IMR-90 (cell line): ENCODE data around the gene CCK. TPM values are rescaled to one million over a fixed set of nuclear protein-coding genes. Genes with fewer than 3 reads are reported as not detected.

Experiments used
- ATAC-seq: fragments of 200-7000 bp; cut with Tn5 transposase; 2 replicates; pipeline ENCODE4 v1.9.1; 2020; ENCODE audit warnings: low read depth, mild to moderate bottlenecking, moderate library complexity
- BruUV-seq: library from RNA; stranded (reverse); fragments of 400-500 nt; replicated peaks from 2 replicates; lab custom pipeline; 2021; lab: Mats Ljungman, UMichigan
- CTCF ChIA-PET: fragments of 300-600 bp; formaldehyde crosslinking; extraction: SDS; loops from one replicate; lab custom pipeline; 2021; ENCODE audit warnings: antibody characterized with exemption; lab: Yijun Ruan, JAX
- POLR2A ChIA-PET: fragments of 300-600 bp; sonication (Branson Sonifier 250); formaldehyde crosslinking; loops from one replicate; lab custom pipeline; 2022; ENCODE audit warnings: antibody characterized with exemption; ENCODE audit not compliant: unreplicated experiment; lab: Charles Lee
- DNase-seq: peaks from one replicate; pipeline ENCODE4 v3.0.0; 2013
- H2AFZ ChIP-seq: replicated peaks from 2 replicates; pipeline ENCODE3; 2013; ENCODE audit warnings: low read length, mild to moderate bottlenecking; ENCODE audit not compliant: poor library complexity
- H2AK5ac ChIP-seq: 2 replicates; pipeline ENCODE4 v1.6.1; 2013; ENCODE audit warnings: low read depth, low read length, inconsistent platforms
- H2AK9ac ChIP-seq: replicated peaks from 2 replicates; pipeline ENCODE3; 2013; ENCODE audit warnings: mild to moderate bottlenecking, low read depth, low read length, moderate library complexity; ENCODE audit not compliant: poor library complexity
- H2BK120ac ChIP-seq: 2 replicates; pipeline ENCODE4 v1.6.1; 2013; ENCODE audit warnings: low read depth, low read length, inconsistent platforms
- H2BK15ac ChIP-seq: 3 replicates; pipeline ENCODE4 v1.6.1; 2013; ENCODE audit warnings: low read depth, low read length, inconsistent platforms
- H2BK20ac ChIP-seq: 2 replicates; pipeline ENCODE4 v1.6.1; 2013; ENCODE audit warnings: low read depth, mild to moderate bottlenecking, inconsistent platforms, low read length, moderate library complexity
- H2BK5ac ChIP-seq: 2 replicates; pipeline ENCODE4 v1.6.1; 2013; ENCODE audit warnings: mild to moderate bottlenecking, low read depth, low read length, inconsistent platforms; ENCODE audit not compliant: poor library complexity, severe bottlenecking
- H3K14ac ChIP-seq: replicated peaks from 2 replicates; pipeline ENCODE4 v1.6.1; 2013; ENCODE audit warnings: low read depth, low read length, inconsistent platforms
- H3K18ac ChIP-seq: 2 replicates; pipeline ENCODE4 v1.6.1; 2013; ENCODE audit warnings: low read depth, low read length, control low read depth
- H3K23ac ChIP-seq: 2 replicates; pipeline ENCODE4 v1.6.1; 2013; ENCODE audit warnings: low read depth, low read length, inconsistent platforms
- H3K27ac ChIP-seq: 2 replicates; pipeline ENCODE4 v1.5.1; 2013; ENCODE audit warnings: mild to moderate bottlenecking, control low read depth, low read length; ENCODE audit not compliant: insufficient read depth
- H3K27me3 ChIP-seq: 2 replicates; pipeline ENCODE4 v1.6.1; 2013; ENCODE audit warnings: low read length; ENCODE audit not compliant: control insufficient read depth, insufficient read depth
- H3K36me3 ChIP-seq: 2 replicates; pipeline ENCODE4 v1.6.1; 2013; ENCODE audit warnings: low read length, mixed read lengths; ENCODE audit not compliant: control insufficient read depth, insufficient read depth
- H3K4ac ChIP-seq: 2 replicates; pipeline ENCODE4 v1.6.1; 2013; ENCODE audit warnings: low read depth, low read length, inconsistent platforms
- H3K4me1 ChIP-seq: 2 replicates; pipeline ENCODE4 v1.6.1; 2013; ENCODE audit warnings: low read length, mixed read lengths; ENCODE audit not compliant: control insufficient read depth, insufficient read depth
- H3K4me2 ChIP-seq: 2 replicates; pipeline ENCODE4 v1.6.1; 2013; ENCODE audit warnings: low read depth, mild to moderate bottlenecking, control low read depth, low read length, moderate library complexity
- H3K4me3 ChIP-seq: 2 replicates; pipeline ENCODE4 v1.5.1; 2013; ENCODE audit warnings: low read depth, mild to moderate bottlenecking, control low read depth, low read length, moderate library complexity; ENCODE audit not compliant: insufficient read depth
- H3K56ac ChIP-seq: 2 replicates; pipeline ENCODE4 v1.6.1; 2013; ENCODE audit warnings: low read length, inconsistent platforms; ENCODE audit not compliant: insufficient read depth; ENCODE audit errors: extremely low read depth
- H3K79me1 ChIP-seq, 2 experiments: 2 replicates each; pipeline ENCODE4 v1.6.1; 2013; ENCODE audit warnings: low read length in 2 of 2, inconsistent platforms in 1 of 2, low read depth in 1 of 2
- H3K9ac ChIP-seq: 2 replicates; pipeline ENCODE4 v1.6.1; 2013; ENCODE audit warnings: low read depth, low read length, control low read depth
- H3K9me1 ChIP-seq: 2 replicates; pipeline ENCODE4 v1.6.1; 2013; ENCODE audit warnings: low read length, inconsistent platforms; ENCODE audit not compliant: insufficient read depth
- H3K9me3 ChIP-seq: 2 replicates; pipeline ENCODE4 v1.6.1; 2013; ENCODE audit warnings: low read length; ENCODE audit not compliant: control insufficient read depth, insufficient read depth
- H4K20me1 ChIP-seq: 2 replicates; pipeline ENCODE4 v1.6.1; 2013; ENCODE audit warnings: low read length, inconsistent platforms; ENCODE audit not compliant: insufficient read depth
- H4K5ac ChIP-seq: 2 replicates; pipeline ENCODE4 v1.6.1; 2013; ENCODE audit warnings: mild to moderate bottlenecking, low read depth, low read length, control low read depth
- H4K8ac ChIP-seq, 2 experiments: 2 replicates each; pipeline ENCODE4 v1.6.1; 2013; ENCODE audit warnings: low read depth in 2 of 2, low read length in 2 of 2, control low read depth in 1 of 2, inconsistent platforms in 1 of 2
- H4K91ac ChIP-seq: 2 replicates; pipeline ENCODE4 v1.6.1; 2013; ENCODE audit warnings: low read depth, low read length, inconsistent platforms; ENCODE audit not compliant: insufficient read depth
- BHLHE40 ChIP-seq: fragments of 150-350 bp; IDR thresholded peaks from 2 replicates; pipeline ENCODE4 v1.6.1; 2016; ENCODE audit warnings: mild to moderate bottlenecking, low read depth, low read length
- MAFK ChIP-seq: IDR thresholded peaks from 2 replicates; pipeline ENCODE4 v1.6.1; 2012; ENCODE audit warnings: low read depth, low read length, improper control_type of control experiment
- dilution Hi-C: fragments of 300-500 bp; cut with HindIII; formaldehyde crosslinking; loops from one replicate; pipeline ENCODE4 v1.14.3; 2018; ENCODE audit warnings: low sequenced_read_pairs; ENCODE audit not compliant: unreplicated experiment
- in situ Hi-C: fragments of 300-500 bp; cut with MboI; formaldehyde crosslinking; loops from 3 replicates; pipeline ENCODE4 v1.14.3; 2019; ENCODE audit warnings: low sequenced_read_pairs, inconsistent platforms, mixed read lengths
- intact Hi-C: fragments of 100-400 bp; cut with micrococcal nuclease; formaldehyde crosslinking; loops from 2 replicates; pipeline ENCODE4 v1.10.0; 2022
- polyA plus RNA-seq, 3 experiments: library from polyadenylated mRNA; depleted of rRNA; stranded (reverse); fragments of >200 nt; gene quantifications; 2 replicates each; pipeline ENCODE4 v1.2.3, GENCODE V29; 2012; ENCODE audit warnings: low replicate concordance in 1 of 3
- total RNA-seq: library from RNA; depleted of rRNA; stranded (reverse); fragments of >200 nt; gene quantifications from 2 replicates; pipeline ENCODE4 v1.2.3, GENCODE V29; 2012

The CCK gene
- total and polyA plus RNA-seq, 2 of the 4 experiments (the other 2 are of a cell fraction): 0.43 TPM; not detected in 1

- no peak overlapping the region for H3K23ac ChIP-seq
- ChIA-PET POLR2A (no interaction called here), CTCF (no interaction called here)
- no peak overlapping the region for H4K5ac ChIP-seq
- no peak overlapping the region for H2BK5ac ChIP-seq
- no peak overlapping the region for H3K4ac ChIP-seq
- H2BK15ac ChIP-seq: no peak overlapping the region
- no peak overlapping the region for H2BK120ac ChIP-seq
- in situ Hi-C loops (loop anchor here (10.0 kb wide), 1 partner anchor 309 kb away; no protein-coding TSS in a partner anchor), intact Hi-C loops (no loop called here), dilution Hi-C loops (no loop called here)
- H3K9me1 ChIP-seq: no peaks in the 10 kb centered on the region
- no peak overlapping the region for H3K18ac ChIP-seq
- no peak overlapping the region for H3K4me3 ChIP-seq
- no peak overlapping the region for H2BK20ac ChIP-seq
- H4K91ac ChIP-seq: no peak overlapping the region
- TF ChIP-seq MAFK (peak; percentile 39; the same call in 1 of the 2 replicates), BHLHE40 (no peak)
- no peaks in the 10 kb centered on the region for H4K20me1 ChIP-seq
- DNase-seq: no peak
- no peak overlapping the region for H3K4me2 ChIP-seq
- H4K8ac ChIP-seq: no peak overlapping the region
- H3K14ac ChIP-seq: no peak overlapping the region
- no peak overlapping the region for H2AK9ac ChIP-seq
- no peak overlapping the region for H2AFZ ChIP-seq
- H3K9ac ChIP-seq: no peak overlapping the region
- H3K56ac ChIP-seq: no peak overlapping the region
- ATAC-seq: no peak
- H3K27me3 ChIP-seq: peaks cover 13% of the 10 kb centered on the region
- no peaks in the 10 kb centered on the region for H3K79me1 ChIP-seq
- BruUV-seq: no TSS peak
- peaks cover 6% of the 10 kb centered on the region for H3K9me3 ChIP-seq
- H2AK5ac ChIP-seq: no peak overlapping the region
- H3K4me1 ChIP-seq: no peaks in the 10 kb centered on the region
- H3K36me3 ChIP-seq: no peaks in the 10 kb centered on the region
- H3K27ac ChIP-seq: no peak overlapping the region
Observed at GRCh38 chr3:42235532-42235931, 30.5 kb downstream of the CCK start.
